BLaER1 (cell line): ENCODE data around the gene PRRT1.
"Not testable (repeated sequence)": the region's sequence is repeated elsewhere in the genome, so short reads cannot be mapped to it uniquely, and the experiment has no call there.

Source experiments
- H3K27ac ChIP-seq: shearing (Covaris generic); formaldehyde crosslinking; 2 replicates; pipeline ENCODE4 v1.8.1; 2022
- H3K27me3 ChIP-seq: shearing (Covaris generic); formaldehyde crosslinking; 2 replicates; pipeline ENCODE4 v1.8.1; 2022
- H3K36me3 ChIP-seq: shearing (Covaris generic); formaldehyde crosslinking; 2 replicates; pipeline ENCODE4 v1.8.1; 2022
- H3K4me1 ChIP-seq: shearing (Covaris generic); formaldehyde crosslinking; 2 replicates; pipeline ENCODE4 v1.8.1; 2022
- H3K4me2 ChIP-seq: shearing (Covaris generic); formaldehyde crosslinking; 2 replicates; pipeline ENCODE4 v1.8.1; 2022
- H3K4me3 ChIP-seq: shearing (Covaris generic); formaldehyde crosslinking; 2 replicates; pipeline ENCODE4 v1.8.1; 2022
- H3K9ac ChIP-seq: shearing (Covaris generic); formaldehyde crosslinking; 2 replicates; pipeline ENCODE4 v1.8.1; 2022
- H3K9me3 ChIP-seq: shearing (Covaris generic); formaldehyde crosslinking; 2 replicates; pipeline ENCODE4 v1.8.1; 2022
- H4K20me1 ChIP-seq: shearing (Covaris generic); formaldehyde crosslinking; 2 replicates; pipeline ENCODE4 v1.8.1; 2022
- Cebpa-rat ChIP-seq: shearing (Covaris generic); IDR thresholded peaks from 2 replicates; pipeline ENCODE4 v1.8.1; 2022

PRRT1 gene

DNA sequence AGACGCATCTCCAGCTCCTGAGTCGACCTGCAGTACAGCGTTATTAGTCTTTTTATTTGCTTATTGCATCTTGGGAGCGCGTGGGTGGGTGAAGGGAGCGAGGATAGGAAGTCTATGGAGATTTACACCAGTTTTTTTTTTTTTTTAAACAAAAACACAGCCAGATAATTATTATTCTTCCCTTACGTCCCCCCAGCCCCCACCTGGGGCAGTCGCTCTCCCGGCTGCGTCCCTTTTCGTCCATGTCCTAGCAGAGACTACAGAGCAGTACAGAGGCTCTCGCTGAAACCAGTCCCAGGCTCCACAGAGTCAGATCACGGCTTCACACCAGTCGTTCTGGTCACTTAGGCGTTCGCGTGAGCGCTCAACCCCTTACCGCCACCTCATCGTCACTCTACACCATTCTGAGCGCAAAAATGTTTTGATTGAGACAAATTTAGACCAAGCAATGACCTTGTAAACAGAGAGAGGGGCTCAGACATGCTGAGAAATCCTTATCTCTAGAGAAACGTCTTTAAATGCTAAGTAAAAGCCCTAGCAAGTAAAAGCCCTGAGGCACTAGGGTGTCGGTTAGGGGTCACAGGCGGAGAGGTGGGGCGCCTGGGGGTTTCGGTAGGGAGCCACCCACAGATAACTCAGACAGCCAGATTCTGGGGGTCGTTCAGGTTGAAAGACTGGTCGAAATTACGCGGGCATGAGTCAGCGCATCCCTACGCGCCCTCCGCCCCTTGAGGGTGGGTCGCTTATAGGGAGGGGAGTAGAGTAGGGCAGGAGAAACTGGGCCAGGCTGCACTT is 1.2 kb upstream of the PRRT1 start:
- Histone ChIP-seq H4K20me1 (0 out of 2 replicates have a peak, but pooled peaks cover 11% of the 10 kb centered on the region), H3K4me2 (peak overlapping the region; percentile 96), H3K27ac (no peak overlapping the region), H3K4me1 (peaks cover 29% of the 10 kb centered on the region), H3K9ac (peak overlapping the region; percentile 81), H3K27me3 (peaks cover 8% of the 10 kb centered on the region; the same call in 1 of the 2 replicates), H3K4me3 (peak overlapping the region; percentile 89), H3K9me3 (peaks cover 7% of the 10 kb centered on the region), H3K36me3 (peaks cover 25% of the 10 kb centered on the region)
- no peak for TF ChIP-seq Cebpa-rat

DNA sequence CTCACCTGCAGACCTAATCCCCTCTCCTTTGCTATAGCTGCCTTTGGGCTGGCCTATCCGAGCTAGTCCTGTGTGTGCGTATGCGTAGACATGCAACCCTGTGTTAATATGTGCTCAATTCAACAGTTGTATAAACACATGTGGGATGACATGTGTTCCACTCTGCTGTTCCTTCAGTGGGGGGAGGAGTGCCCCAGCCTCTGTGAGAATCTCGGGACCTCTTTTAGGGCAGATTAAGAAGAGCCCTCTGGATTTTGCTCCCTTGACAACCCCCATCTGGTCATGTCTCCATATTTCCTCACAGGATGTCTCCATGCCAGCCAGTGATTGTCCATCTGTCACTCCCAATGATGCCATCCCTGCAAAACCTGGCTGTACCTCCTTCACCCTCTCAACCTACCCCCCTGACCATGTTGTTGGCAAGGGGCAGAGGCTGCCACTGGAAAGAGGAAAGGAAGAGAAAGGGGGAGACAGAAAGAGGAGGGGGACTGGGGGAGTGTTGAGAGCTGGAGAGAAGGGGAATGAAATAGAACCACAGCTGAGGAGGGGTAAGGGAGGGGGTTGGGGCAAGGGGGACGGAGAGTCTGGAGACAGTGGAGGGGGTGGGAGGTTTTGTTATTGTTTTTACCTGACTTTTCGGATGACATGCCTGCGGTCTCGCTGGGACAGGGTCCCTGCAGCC is 417 bp downstream of the PRRT1 start:
- H3K36me3 ChIP-seq = peaks cover 9% of the 10 kb centered on the region
- 0 out of 2 replicates have a peak overlapping the region, but pooled peaks have one; percentile 12 for H3K4me2 ChIP-seq
- no peak overlapping the region for H3K4me3 ChIP-seq
- H3K4me1 ChIP-seq = peaks cover 29% of the 10 kb centered on the region
- H3K27ac ChIP-seq = no peak overlapping the region
- H4K20me1 ChIP-seq = 0 out of 2 replicates have a peak, but pooled peaks cover 11% of the 10 kb centered on the region
- peaks cover 7% of the 10 kb centered on the region for H3K9me3 ChIP-seq
- H3K9ac ChIP-seq = no peak overlapping the region
- H3K27me3 ChIP-seq = peaks cover 8% of the 10 kb centered on the region; the same call in 1 of the 2 replicates
- no peak for TF ChIP-seq Cebpa-rat

DNA sequence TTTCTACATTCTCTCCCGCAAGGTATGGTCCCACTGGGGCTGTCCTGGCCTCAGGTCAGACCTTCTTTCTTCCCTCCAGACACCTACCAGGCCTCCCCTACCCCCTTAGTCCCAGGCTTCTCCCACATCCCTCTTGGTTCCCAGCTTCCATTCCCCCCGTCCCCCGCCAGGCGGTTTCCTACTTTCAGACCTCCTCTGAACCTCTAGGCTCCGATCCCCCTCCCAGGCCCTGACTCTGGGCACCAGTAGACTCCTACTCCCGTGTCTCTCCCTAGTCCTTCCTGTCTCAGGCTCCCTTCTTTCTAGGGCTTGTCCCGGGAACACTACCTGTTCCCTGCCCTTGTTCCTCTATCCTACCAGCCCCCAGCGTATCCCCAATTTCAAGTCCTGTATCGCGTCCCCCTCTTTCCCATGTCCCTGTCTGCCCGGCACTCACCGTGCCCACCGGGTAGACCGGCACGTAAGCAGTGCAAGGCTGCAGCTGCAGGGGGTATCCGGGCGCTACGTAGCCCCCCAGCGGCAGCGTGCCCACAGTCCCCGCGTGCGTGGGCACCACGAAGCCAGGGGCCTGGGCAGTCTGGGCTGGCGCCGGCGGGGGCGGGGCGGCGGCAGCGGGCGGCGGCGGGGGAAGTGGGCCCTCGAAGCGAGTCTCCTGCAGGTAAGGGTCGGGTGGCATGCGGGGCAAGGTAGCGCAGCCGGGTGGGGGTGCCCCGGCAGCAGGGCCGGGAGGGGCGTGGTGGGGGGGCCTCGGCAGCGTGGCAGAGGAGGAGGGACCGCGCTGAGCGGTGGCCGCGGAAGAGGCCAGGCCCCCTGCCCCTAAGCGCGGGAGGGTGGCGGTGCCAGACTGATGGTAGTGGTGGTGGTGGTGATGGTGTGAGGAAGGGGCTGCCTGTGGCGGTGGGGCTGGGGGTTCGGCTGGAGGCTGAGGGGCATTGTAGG is 1.5 kb downstream of the PRRT1 start:
- no peak overlapping the region for H3K4me3 ChIP-seq

DNA sequence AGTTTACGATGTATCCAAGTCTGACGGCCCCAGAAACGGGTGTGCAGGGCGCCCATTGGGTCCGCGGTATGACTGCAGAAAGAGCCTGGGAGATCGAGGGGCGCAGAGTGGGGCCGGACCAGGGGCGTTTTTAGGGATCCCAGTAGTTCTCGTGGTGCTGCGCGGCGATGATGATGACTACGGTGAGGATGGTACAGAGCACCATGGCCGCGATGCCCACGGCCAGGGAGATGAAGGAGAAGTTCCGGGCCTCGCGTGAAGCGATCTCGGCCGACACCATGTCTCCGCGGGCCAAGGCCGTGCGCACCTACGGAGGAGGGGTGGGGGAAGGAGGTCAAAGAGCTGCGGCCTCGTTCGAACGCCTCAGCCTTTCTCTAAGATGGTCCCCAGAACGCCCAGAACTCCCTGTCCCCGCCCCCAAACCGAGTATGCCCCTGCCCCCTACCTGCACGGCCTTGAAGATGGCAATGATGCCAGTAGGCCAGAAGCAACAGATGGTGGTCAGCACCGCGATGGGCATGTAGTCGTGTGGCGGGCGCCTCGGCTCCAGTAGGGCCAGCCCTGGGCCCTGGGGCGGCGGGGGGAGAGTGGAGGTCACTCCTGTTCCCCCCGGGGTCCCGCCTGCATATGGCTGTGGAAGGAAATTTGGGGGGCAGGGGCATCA is 2.5 kb downstream of the PRRT1 start:
- Histone ChIP-seq H4K20me1 (no peaks in the 10 kb centered on the region), H3K4me2 (no peak overlapping the region)
- TF ChIP-seq Cebpa-rat = no peak

More for the DNA sequence above, 1.5 kb downstream of the PRRT1 start:
- Histone ChIP-seq H3K36me3 (no peaks in the 10 kb centered on the region), H4K20me1 (0 out of 2 replicates have a peak, but pooled peaks cover 6% of the 10 kb centered on the region), H3K4me2 (no peak overlapping the region), H3K27ac (no peak overlapping the region), H3K4me1 (peaks cover 23% of the 10 kb centered on the region), H3K9ac (no peak overlapping the region), H3K27me3 (peaks cover 8% of the 10 kb centered on the region; the same call in 1 of the 2 replicates), H3K9me3 (peaks cover 7% of the 10 kb centered on the region)
- TF ChIP-seq Cebpa-rat = no peak

DNA sequence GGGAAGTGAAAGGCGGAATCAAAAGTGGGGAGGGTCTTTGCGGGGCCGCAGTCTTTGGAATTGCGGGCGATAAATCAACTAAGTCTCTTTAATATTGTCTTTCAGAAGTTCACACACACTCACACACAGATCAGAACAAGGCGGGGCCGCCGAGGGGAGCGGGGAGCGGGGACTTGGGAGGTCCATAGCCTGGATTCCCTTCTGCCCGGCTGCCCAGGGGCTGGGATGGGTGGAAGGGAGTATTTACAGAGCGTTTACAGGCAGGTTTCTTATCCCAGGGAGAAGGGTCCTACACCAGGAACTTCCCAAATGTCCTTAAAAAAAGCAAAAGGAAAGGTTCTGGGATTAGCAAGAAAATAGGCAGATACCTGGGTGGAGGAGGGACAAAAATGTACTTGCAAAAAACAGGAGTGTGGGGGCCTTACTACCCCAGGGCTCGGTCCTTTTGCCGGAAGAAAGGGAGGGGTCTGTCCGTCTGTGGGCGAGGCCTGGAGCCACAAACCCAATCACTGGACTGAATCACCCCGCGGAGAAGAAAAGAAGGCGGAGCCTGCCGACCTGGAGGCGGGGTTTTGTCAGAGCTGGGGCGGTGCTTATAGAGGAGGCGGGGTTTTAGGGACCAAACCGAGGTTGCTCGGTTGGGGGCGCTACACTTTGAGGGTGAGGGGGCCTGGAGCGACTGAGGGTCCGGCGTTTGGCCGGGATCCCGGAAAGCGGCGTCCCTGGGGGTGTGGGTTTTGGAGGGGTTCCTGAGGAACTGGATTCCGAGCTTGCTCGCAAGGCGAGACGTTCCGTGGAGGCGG is 3.2 kb downstream of the PRRT1 start:
- TF ChIP-seq Cebpa-rat = no peak
- Histone ChIP-seq H3K27me3 (peaks cover 8% of the 10 kb centered on the region; the same call in 1 of the 2 replicates), H3K4me2 (no peak overlapping the region), H3K4me3 (no peak overlapping the region), H3K9ac (no peak overlapping the region), H3K4me1 (peaks cover 17% of the 10 kb centered on the region), H4K20me1 (no peaks in the 10 kb centered on the region), H3K36me3 (no peaks in the 10 kb centered on the region), H3K27ac (no peak overlapping the region), H3K9me3 (peaks cover 7% of the 10 kb centered on the region)

More for the DNA sequence above, 2.5 kb downstream of the PRRT1 start:
- Histone ChIP-seq H3K4me1 (peaks cover 17% of the 10 kb centered on the region), H3K9ac (no peak overlapping the region), H3K27ac (no peak overlapping the region), H3K9me3 (peaks cover 7% of the 10 kb centered on the region), H3K27me3 (peaks cover 8% of the 10 kb centered on the region; the same call in 1 of the 2 replicates), H3K36me3 (no peaks in the 10 kb centered on the region), H3K4me3 (no peak overlapping the region)

DNA sequence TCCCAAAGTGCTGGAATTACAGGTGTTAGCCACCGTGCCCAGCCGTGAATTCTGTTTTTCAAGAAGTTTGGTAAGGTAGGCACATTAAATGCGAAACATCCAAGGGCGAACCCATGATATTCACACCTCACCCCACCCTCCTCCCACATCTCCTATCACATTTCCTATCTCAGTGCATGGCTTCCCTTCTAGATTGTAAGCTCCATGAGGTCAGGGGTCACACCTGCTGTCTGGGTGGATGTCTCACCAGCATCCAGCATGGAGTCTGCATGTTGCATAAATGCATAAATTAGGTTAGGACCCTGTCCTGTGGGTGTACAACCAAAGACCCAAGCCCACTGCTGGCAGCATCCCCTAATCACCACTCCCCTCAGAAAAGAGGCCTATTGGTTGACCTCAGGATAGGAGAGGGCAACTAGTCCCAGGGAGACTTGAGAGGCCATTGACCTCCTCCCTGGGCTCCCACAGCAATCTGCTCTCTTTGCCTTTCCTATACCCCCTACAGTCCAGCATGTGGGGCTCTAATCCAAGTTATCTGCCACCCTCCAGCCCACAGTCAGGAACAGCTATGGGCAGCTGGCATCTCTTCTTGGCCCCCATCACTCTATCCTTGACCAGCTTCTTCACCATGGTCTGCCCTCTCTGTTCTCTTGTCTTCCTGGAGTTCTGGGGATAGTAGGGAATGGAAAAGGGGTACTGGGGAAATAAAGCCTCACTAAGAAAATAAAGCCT is 4.2 kb downstream of the PRRT1 start:
- H3K36me3 ChIP-seq = no peaks in the 10 kb centered on the region
- peaks cover 7% of the 10 kb centered on the region for H3K9me3 ChIP-seq
- no peak overlapping the region for H3K4me2 ChIP-seq
- H3K4me1 ChIP-seq = peaks cover 8% of the 10 kb centered on the region
- no peak for TF ChIP-seq Cebpa-rat
- H3K27me3 ChIP-seq = peaks cover 8% of the 10 kb centered on the region; the same call in 1 of the 2 replicates
- no peak overlapping the region for H3K4me3 ChIP-seq
- H3K9ac ChIP-seq = no peak overlapping the region
- H4K20me1 ChIP-seq = no peaks in the 10 kb centered on the region
- H3K27ac ChIP-seq = no peak overlapping the region

DNA sequence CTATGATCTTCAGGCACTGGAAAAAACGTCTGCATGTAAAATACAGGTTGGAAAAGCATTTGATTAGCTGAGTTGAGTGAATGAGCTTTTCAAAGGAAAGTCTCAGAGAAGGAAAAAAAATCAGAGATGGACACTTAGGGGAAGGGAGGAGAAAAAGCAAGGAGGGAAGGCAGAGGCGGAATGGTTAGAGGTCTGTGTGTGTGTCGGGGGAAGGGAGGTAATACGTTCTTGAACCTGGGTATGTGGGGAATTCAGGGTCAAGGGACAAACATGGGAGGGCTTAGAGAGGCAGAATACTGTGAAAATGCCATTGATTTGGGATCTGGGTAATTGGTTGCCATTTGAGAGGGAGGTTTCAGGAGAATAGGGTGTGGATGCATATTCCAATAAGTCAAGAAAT is 5.1 kb downstream of the PRRT1 start:
- Histone ChIP-seq H3K4me3 (no peak overlapping the region), H3K4me2 (no peak overlapping the region), H3K4me1 (no peaks in the 10 kb centered on the region), H3K36me3 (no peaks in the 10 kb centered on the region), H4K20me1 (no peaks in the 10 kb centered on the region), H3K27me3 (peaks cover 8% of the 10 kb centered on the region; the same call in 1 of the 2 replicates), H3K9ac (no peak overlapping the region), H3K27ac (no peak overlapping the region), H3K9me3 (peaks cover 7% of the 10 kb centered on the region)
- TF ChIP-seq Cebpa-rat = no peak

DNA sequence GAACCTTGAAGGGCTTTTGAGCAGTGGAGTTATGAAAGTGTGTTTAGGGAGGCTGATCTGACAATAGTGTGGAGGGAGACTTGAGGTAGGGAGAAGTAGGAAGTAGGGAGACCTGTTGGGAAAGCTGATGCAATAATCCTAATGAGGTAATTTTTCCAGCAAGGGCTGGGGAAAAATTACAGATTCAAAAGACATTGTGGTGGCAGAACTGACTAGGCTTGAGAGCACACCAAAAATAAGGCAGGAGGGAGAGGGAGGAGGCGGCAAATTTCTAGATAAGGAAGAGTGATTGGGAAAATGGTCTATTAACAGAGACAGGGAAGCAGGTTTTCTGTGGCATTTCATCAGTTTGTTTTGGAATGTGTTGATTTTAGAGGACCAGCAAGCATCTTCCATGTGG is 5.5 kb downstream of the PRRT1 start:
- H3K4me3 ChIP-seq = no peak overlapping the region
- peaks cover 8% of the 10 kb centered on the region; the same call in 1 of the 2 replicates for H3K27me3 ChIP-seq
- H3K36me3 ChIP-seq = no peaks in the 10 kb centered on the region
- H3K4me2 ChIP-seq = no peak overlapping the region
- H4K20me1 ChIP-seq = no peaks in the 10 kb centered on the region
- no peak overlapping the region for H3K27ac ChIP-seq
- peaks cover 7% of the 10 kb centered on the region for H3K9me3 ChIP-seq
- no peaks in the 10 kb centered on the region for H3K4me1 ChIP-seq
- no peak overlapping the region for H3K9ac ChIP-seq
- TF ChIP-seq Cebpa-rat = no peak

DNA sequence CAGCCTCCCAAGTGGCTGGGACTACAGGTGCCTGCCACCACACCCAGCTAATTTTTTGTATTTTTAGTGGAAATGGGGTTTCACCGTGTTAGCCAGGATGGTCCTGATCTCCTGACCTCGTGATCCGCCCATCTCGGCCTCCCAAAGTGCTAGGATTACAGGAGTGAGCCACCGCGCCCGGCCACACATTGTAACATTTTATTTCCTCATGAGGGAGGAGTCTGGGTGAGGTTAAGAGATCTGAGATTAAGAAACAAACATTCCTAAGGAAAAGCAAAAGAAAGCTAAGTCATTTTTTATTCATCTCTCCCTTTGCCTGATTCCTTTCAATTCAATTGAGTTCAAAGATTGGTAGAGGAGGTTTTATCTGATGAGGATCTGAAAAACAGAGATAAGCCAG is 7.5 kb downstream of the PRRT1 start:
- H3K27ac ChIP-seq, H3K27me3 ChIP-seq, H3K4me1 ChIP-seq, H4K20me1 ChIP-seq, H3K9me3 ChIP-seq, H3K36me3 ChIP-seq, H3K4me3 ChIP-seq, H3K9ac ChIP-seq, H3K4me2 ChIP-seq: not testable (repeated sequence)
